ENCODE measurements around the gene FAM83G. TPM values are rescaled to one million over a fixed set of nuclear protein-coding genes. Genes with fewer than 3 reads are reported as not detected.
"Not testable (repeated sequence)": the region's sequence is repeated elsewhere in the genome, so short reads cannot be mapped to it uniquely, and the experiment has no call there.

FAM83G gene
- total RNA-seq, 1 experiment from 2014 or later: 38.7 TPM

- Histone ChIP-seq H3K4ac (ENCODE audit: low read depth, low read length) (no peak overlapping the region), H2BK15ac (ENCODE audit: low read depth, low read length) (no peak overlapping the region), H3K9ac (ENCODE audit: extremely low read depth, insufficient read length, low read length) (no peak overlapping the region), H4K8ac (replicated peaks; ENCODE audit: insufficient read length, low read depth, low read length) (no peak overlapping the region), H2AFZ (ENCODE audit: low read length) (no peak overlapping the region), H4K91ac (ENCODE audit: insufficient read length, low read depth, low read length) (no peak overlapping the region), H3K18ac (ENCODE audit: insufficient read length, low read depth, low read length) (no peak overlapping the region), H2BK12ac (ENCODE audit: insufficient read length, low read depth, low read length) (no peak overlapping the region), H4K5ac (ENCODE audit: insufficient read length, low read depth, low read length) (no peak overlapping the region), H3K14ac (ENCODE audit: insufficient read depth, low read length) (no peak overlapping the region), H3K27ac (ENCODE audit: insufficient read length, low read depth, low read length) (no peak overlapping the region), H3K9me3 (ENCODE audit: control insufficient read depth, low read depth, low read length) (no peaks in the 10 kb centered on the region), H2BK5ac (ENCODE audit: insufficient read length, low read length) (no peak overlapping the region), H3K27me3 (ENCODE audit: insufficient read depth, low read length) (no peaks in the 10 kb centered on the region), H3T11ph (ENCODE audit: low read length) (no peak overlapping the region), H2BK20ac (ENCODE audit: low read depth, low read length, poor library complexity, severe bottlenecking) (no peak overlapping the region), H3K79me1 (ENCODE audit: insufficient read depth, low read depth, low read length, poor library complexity, severe bottlenecking) (no peaks in the 10 kb centered on the region), H4K20me1 (ENCODE audit: control insufficient read depth, insufficient read depth, insufficient read length) (no peaks in the 10 kb centered on the region), H2BK120ac (ENCODE audit: low read depth, low read length, poor library complexity, severe bottlenecking) (no peak overlapping the region), H3K23ac (ENCODE audit: insufficient read length, low read depth, low read length) (no peak overlapping the region), H2AK5ac (ENCODE audit: insufficient read length, low read length) (no peak overlapping the region), H3K79me2 (ENCODE audit: insufficient read depth, low read length) (no peaks in the 10 kb centered on the region), H3K4me1 (ENCODE audit: insufficient read depth, low read length) (no peaks in the 10 kb centered on the region), H3K23me2 (ENCODE audit: insufficient read length, low read depth, low read length, poor library complexity, severe bottlenecking) (no peaks in the 10 kb centered on the region), H3K4me2 (ENCODE audit: insufficient read depth, insufficient read length, low read length) (no peak overlapping the region), H3K56ac (ENCODE audit: insufficient read length, low read depth, low read length) (no peak overlapping the region)
- no peaks in the 10 kb centered on the region for H3K9me3 Mint-ChIP-seq
- no peaks in the 10 kb centered on the region for H3K36me3 Mint-ChIP-seq (ENCODE audit: insufficient read depth in 1 of 3, low read depth in 3 of 3)
- TF ChIP-seq CTCF (conservative IDR thresholded peaks at IDR 0.05): no peak
- no CpG with 5 or more reads among the region's 3 CpGs for WGBS (ENCODE audit: extremely low coverage, insufficient read length, low lambda C conversion rate)
- DNase-seq: no peak
- no peak overlapping the region for H3K4me3 Mint-ChIP-seq
- no peak overlapping the region for H3K27ac Mint-ChIP-seq
- peaks cover 4 to 8% of the 10 kb centered on the region in 2 experiments; a peak in 2 of 4 replicates for H3K4me1 Mint-ChIP-seq
- no peaks in the 10 kb centered on the region; the same call in 1 of the 2 replicates for H3K27me3 Mint-ChIP-seq (ENCODE audit: low read depth)
Measured at GRCh38 chr17:18956581-18956980, 48.0 kb downstream of the FAM83G start.

GRCh38 chr17:18956021-18956420 lies 48.5 kb downstream of the FAM83G start:
- not testable (repeated sequence) for H3K9me3 Mint-ChIP-seq; H3K4ac ChIP-seq (ENCODE audit: low read depth, low read length); H2BK5ac ChIP-seq (ENCODE audit: insufficient read length, low read length); H3K23ac ChIP-seq (ENCODE audit: insufficient read length, low read depth, low read length); H3K79me2 ChIP-seq (ENCODE audit: insufficient read depth, low read length); H3K4me2 ChIP-seq (ENCODE audit: insufficient read depth, insufficient read length, low read length); H3K27ac ChIP-seq (ENCODE audit: insufficient read length, low read depth, low read length); H3K18ac ChIP-seq (ENCODE audit: insufficient read length, low read depth, low read length); H3K27me3 ChIP-seq (ENCODE audit: insufficient read depth, low read length); H3K14ac ChIP-seq (ENCODE audit: insufficient read depth, low read length); H2BK20ac ChIP-seq (ENCODE audit: low read depth, low read length, poor library complexity, severe bottlenecking); H3T11ph ChIP-seq (ENCODE audit: low read length); H4K20me1 ChIP-seq (ENCODE audit: control insufficient read depth, insufficient read depth, insufficient read length); H3K79me1 ChIP-seq (ENCODE audit: insufficient read depth, low read depth, low read length, poor library complexity, severe bottlenecking); H3K36me3 Mint-ChIP-seq (ENCODE audit: insufficient read depth in 1 of 3, low read depth in 3 of 3); H4K91ac ChIP-seq (ENCODE audit: insufficient read length, low read depth, low read length); H3K27ac Mint-ChIP-seq; H2AK5ac ChIP-seq (ENCODE audit: insufficient read length, low read length); H3K9me3 ChIP-seq (ENCODE audit: control insufficient read depth, low read depth, low read length); H3K56ac ChIP-seq (ENCODE audit: insufficient read length, low read depth, low read length); H3K4me3 Mint-ChIP-seq; H3K27me3 Mint-ChIP-seq (ENCODE audit: low read depth); H2BK120ac ChIP-seq (ENCODE audit: low read depth, low read length, poor library complexity, severe bottlenecking); H2BK12ac ChIP-seq (ENCODE audit: insufficient read length, low read depth, low read length); H4K5ac ChIP-seq (ENCODE audit: insufficient read length, low read depth, low read length); H2BK15ac ChIP-seq (ENCODE audit: low read depth, low read length); H2AFZ ChIP-seq (ENCODE audit: low read length); H3K23me2 ChIP-seq (ENCODE audit: insufficient read length, low read depth, low read length, poor library complexity, severe bottlenecking); DNase-seq; H3K9ac ChIP-seq (ENCODE audit: extremely low read depth, insufficient read length, low read length); H3K4me1 Mint-ChIP-seq; H3K4me1 ChIP-seq (ENCODE audit: insufficient read depth, low read length); H4K8ac ChIP-seq (replicated peaks; ENCODE audit: insufficient read length, low read depth, low read length)
- WGBS (ENCODE audit: extremely low coverage, insufficient read length, low lambda C conversion rate): no CpG with 5 or more reads among the region's 6 CpGs
